Loucy (cell line): ENCODE data around the gene RAB35.

Source experiments
- H2AFZ ChIP-seq: fragments of 200-600 bp; sonication (generic); 2 replicates; pipeline ENCODE4 v1.6.0; 2016; ENCODE audit warnings: antibody characterized with exemption, mild to moderate bottlenecking, low read length, moderate library complexity
- H3F3A ChIP-seq: fragments of 200-600 bp; 2 replicates; pipeline ENCODE4 v1.6.0; 2016; ENCODE audit warnings: antibody characterized with exemption, low read depth, mild to moderate bottlenecking
- H3K27me3 ChIP-seq: fragments of 200-600 bp; sonication (generic); 2 replicates; pipeline ENCODE4 v1.6.1; 2014; ENCODE audit warnings: low read length, mild to moderate bottlenecking; ENCODE audit not compliant: insufficient read depth, poor library complexity, severe bottlenecking
- H3K36me3 ChIP-seq: fragments of 200-600 bp; sonication (generic); 2 replicates; pipeline ENCODE4 v1.6.1; 2016; ENCODE audit warnings: low read length; ENCODE audit not compliant: insufficient read depth
- H3K4me1 ChIP-seq: fragments of 200-600 bp; sonication (generic); 2 replicates; pipeline ENCODE4 v1.5.1; 2014; ENCODE audit warnings: low read length, mild to moderate bottlenecking; ENCODE audit not compliant: insufficient read depth, poor library complexity, severe bottlenecking
- H3K4me2 ChIP-seq: fragments of 200-600 bp; sonication (generic); 2 replicates; pipeline ENCODE4 v1.6.0; 2014; ENCODE audit warnings: antibody characterized with exemption, low read length, low read depth, mild to moderate bottlenecking; ENCODE audit not compliant: poor library complexity, severe bottlenecking
- H3K4me3 ChIP-seq: fragments of 200-600 bp; sonication (generic); 2 replicates; pipeline ENCODE4 v1.5.1; 2014; ENCODE audit warnings: low read length, mild to moderate bottlenecking, mixed read lengths; ENCODE audit not compliant: poor library complexity, severe bottlenecking
- H3K79me2 ChIP-seq: fragments of 200-600 bp; sonication (generic); 2 replicates; pipeline ENCODE4 v1.6.1; 2014; ENCODE audit warnings: low read length; ENCODE audit not compliant: insufficient read depth
- H3K9ac ChIP-seq: fragments of 200-600 bp; sonication (generic); 2 replicates; pipeline ENCODE4 v1.6.0; 2014; ENCODE audit warnings: mild to moderate bottlenecking, low read depth, low read length, moderate library complexity; ENCODE audit not compliant: poor library complexity, severe bottlenecking
- H3K9me2 ChIP-seq: fragments of 200-600 bp; sonication (generic); replicated peaks from 2 replicates; pipeline ENCODE4 v1.6.1; 2016; ENCODE audit warnings: low read depth, low read length, mixed read lengths
- H3K9me3 ChIP-seq: fragments of 200-600 bp; sonication (generic); 2 replicates; pipeline ENCODE4 v1.6.1; 2014; ENCODE audit warnings: mild to moderate bottlenecking, antibody characterized with exemption, low read length, low read depth; ENCODE audit not compliant: insufficient read depth
- H4K20me1 ChIP-seq: fragments of 200-600 bp; sonication (generic); 2 replicates; pipeline ENCODE4 v1.6.0; 2014; ENCODE audit warnings: antibody characterized with exemption, low read length, mild to moderate bottlenecking; ENCODE audit not compliant: insufficient read depth, poor library complexity, severe bottlenecking
- CTCF ChIP-seq: fragments of 200-600 bp; sonication (generic); conservative IDR thresholded peaks from 2 replicates; pipeline ENCODE4 v1.5.1; 2014; ENCODE audit warnings: mild to moderate bottlenecking, antibody characterized with exemption, low read length
- EZH2phosphoT487 ChIP-seq: fragments of 200-600 bp; IDR thresholded peaks from 2 replicates; pipeline ENCODE4 v1.6.1; 2018; ENCODE audit warnings: antibody characterized with exemption, mild to moderate bottlenecking, moderate library complexity, borderline replicate concordance

The RAB35 gene

DNA sequence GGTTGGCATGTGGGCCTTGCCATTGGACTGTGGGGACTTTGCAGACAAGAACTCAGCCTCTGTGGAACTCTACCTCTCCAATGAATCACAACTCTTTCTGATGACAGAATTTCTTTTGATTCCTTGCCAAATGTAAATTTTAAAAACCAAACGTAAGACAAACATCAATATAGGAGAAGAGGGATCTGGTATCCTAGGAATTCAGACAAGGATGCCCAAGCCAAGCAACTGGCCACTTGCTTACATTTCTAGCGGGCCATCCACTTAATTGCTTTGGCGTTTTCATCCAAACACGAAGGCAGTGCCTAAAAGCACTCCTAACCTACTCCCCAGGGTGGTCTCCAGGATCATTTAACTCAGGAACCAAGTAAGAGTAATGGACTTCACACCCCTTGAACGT is 23.4 kb upstream of the RAB35 start:
- Histone ChIP-seq H2AFZ (no peak overlapping the region), H3K27me3 (no peaks in the 10 kb centered on the region), H3K9ac (no peak overlapping the region), H4K20me1 (no peaks in the 10 kb centered on the region), H3K9me3 (no peaks in the 10 kb centered on the region), H3K4me1 (no peaks in the 10 kb centered on the region), H3K4me2 (no peak overlapping the region), H3F3A (no peaks in the 10 kb centered on the region), H3K79me2 (no peaks in the 10 kb centered on the region), H3K9me2 (no peaks in the 10 kb centered on the region), H3K4me3 (no peak overlapping the region), H3K36me3 (peaks cover 87% of the 10 kb centered on the region; the same call in 1 of the 2 replicates)
- no peak for TF ChIP-seq EZH2phosphoT487
- TF ChIP-seq CTCF: no peak

GRCh38 chr12:120138366-120138765 is 21.8 kb upstream of the RAB35 start:
- Histone ChIP-seq H4K20me1 (no peaks in the 10 kb centered on the region), H3K4me2 (no peak overlapping the region), H3K36me3 (peaks cover 87% of the 10 kb centered on the region; the same call in 1 of the 2 replicates), H3K27me3 (no peaks in the 10 kb centered on the region), H3K9me2 (no peaks in the 10 kb centered on the region), H3K4me3 (no peak overlapping the region), H2AFZ (no peak overlapping the region), H3K9ac (no peak overlapping the region), H3F3A (no peaks in the 10 kb centered on the region), H3K79me2 (no peaks in the 10 kb centered on the region), H3K4me1 (no peaks in the 10 kb centered on the region), H3K9me3 (no peaks in the 10 kb centered on the region)
- TF ChIP-seq CTCF: no peak
- TF ChIP-seq EZH2phosphoT487: no peak

- Histone ChIP-seq H4K20me1 (no peaks in the 10 kb centered on the region), H3K4me1 (no peaks in the 10 kb centered on the region), H2AFZ (no peak overlapping the region), H3K9ac (no peak overlapping the region), H3K9me2 (no peaks in the 10 kb centered on the region), H3K4me3 (no peak overlapping the region), H3F3A (no peaks in the 10 kb centered on the region), H3K79me2 (no peaks in the 10 kb centered on the region), H3K9me3 (no peaks in the 10 kb centered on the region), H3K27me3 (no peaks in the 10 kb centered on the region), H3K4me2 (no peak overlapping the region), H3K36me3 (peaks cover 91% of the 10 kb centered on the region; the same call in 1 of the 2 replicates)
- TF ChIP-seq EZH2phosphoT487: no peak
- TF ChIP-seq CTCF: no peak
Measured at GRCh38 chr12:120137833-120138232, 21.3 kb upstream of the RAB35 start.
